Fibroblast of skin of right quadriceps (primary cell): Measurements from ENCODE around the gene RAB8B.
"Not testable (repeated sequence)": the region's sequence is repeated elsewhere in the genome, so short reads cannot be mapped to it uniquely, and the experiment has no call there.

Experiments
- DNase-seq: peaks from one replicate; pipeline ENCODE4 v3.0.0-alpha.2; 2013

Gene RAB8B

GRCh38 chr15:63186065-63186464 is 3.3 kb upstream of the RAB8B start:
- peak; percentile 70 for DNase-seq

GRCh38 chr15:63187589-63188226 is 1.7 kb upstream of the RAB8B start:
- no peak for DNase-seq

GRCh38 chr15:63188247-63188925 is 1.0 kb upstream of the RAB8B start:
- DNase-seq: no peak

- DNase-seq: peak; percentile 43
Observed at GRCh38 chr15:63189941-63190768, 749 bp downstream of the RAB8B start.

GRCh38 chr15:63190769-63191649 is 1.6 kb downstream of the RAB8B start:
- no peak for DNase-seq

GRCh38 chr15:63191895-63192618 is 2.7 kb downstream of the RAB8B start:
- no peak for DNase-seq

- DNase-seq: no peak
Observed at GRCh38 chr15:63192619-63193206, 3.3 kb downstream of the RAB8B start.

- DNase-seq: no peak
Observed at GRCh38 chr15:63194302-63194701, 4.9 kb downstream of the RAB8B start.

GRCh38 chr15:63194880-63195568 is 5.6 kb downstream of the RAB8B start:
- no peak for DNase-seq

GRCh38 chr15:63195569-63196015 is 6.2 kb downstream of the RAB8B start:
- no peak for DNase-seq

GRCh38 chr15:63196842-63197241 is 7.4 kb downstream of the RAB8B start:
- DNase-seq: no peak

- DNase-seq: no peak
Observed at GRCh38 chr15:63197626-63198025, 8.2 kb downstream of the RAB8B start.

- peak; percentile 71 for DNase-seq
Observed at GRCh38 chr15:63198371-63199250, 9.2 kb downstream of the RAB8B start.

GRCh38 chr15:63200464-63201249 is 11.3 kb downstream of the RAB8B start:
- DNase-seq: no peak

- DNase-seq: no peak
Observed at GRCh38 chr15:63202861-63203260, 13.5 kb downstream of the RAB8B start.

- DNase-seq: peak; percentile 26
Observed at GRCh38 chr15:63203451-63204090, 14.2 kb downstream of the RAB8B start.

- DNase-seq: no peak
Observed at GRCh38 chr15:63206079-63206478, 16.7 kb downstream of the RAB8B start.

GRCh38 chr15:63208824-63209223 is 19.4 kb downstream of the RAB8B start:
- DNase-seq: not testable (repeated sequence)
